ENCODE measurements around the gene ADAMTS16.

ADAMTS16 gene

DNA sequence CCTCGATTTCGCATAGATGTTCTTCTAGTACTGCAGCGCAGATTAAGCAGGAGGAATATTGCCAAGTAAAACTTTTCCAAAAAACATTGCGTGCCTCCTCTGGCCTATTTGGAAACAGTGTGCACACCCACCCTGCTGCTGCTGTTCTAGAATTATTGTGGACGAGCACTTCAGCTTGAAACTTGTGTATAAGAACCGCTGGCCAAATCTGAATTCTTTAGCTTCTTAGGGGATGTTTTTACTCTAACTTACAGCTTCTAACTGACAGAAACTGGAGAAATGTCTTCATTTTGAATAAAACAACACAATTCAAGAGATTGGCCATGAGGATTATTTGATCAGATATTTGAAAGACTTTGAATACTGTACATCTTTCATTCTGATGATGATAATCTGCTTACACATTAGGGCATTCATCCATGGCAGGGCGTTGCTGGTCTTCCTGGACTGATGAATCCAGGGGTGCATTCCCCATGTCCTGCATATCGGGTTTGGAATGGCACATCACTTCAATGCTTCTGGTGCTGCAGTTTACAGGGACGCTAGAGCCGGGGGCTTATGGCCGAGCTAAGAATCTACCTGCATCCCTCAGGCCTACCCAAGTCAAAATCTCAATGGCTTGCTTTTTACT is 6.5 kb downstream of the ADAMTS16 start:
- no peaks in the 10 kb centered on the region for H3K36me3 ChIP-seq
- no peak for DNase-seq
- H3K4me3 ChIP-seq (ENCODE audit: low read depth, low read length) = no peak overlapping the region
- H3K27ac ChIP-seq = no peak overlapping the region
- H3K27me3 ChIP-seq (ENCODE audit: insufficient read depth, low read depth, severe bottlenecking) = peaks cover 72% of the 10 kb centered on the region
- peaks cover 4% of the 10 kb centered on the region for H3K9me3 ChIP-seq (ENCODE audit: severe bottlenecking)
- TF ChIP-seq, protein P1, sequence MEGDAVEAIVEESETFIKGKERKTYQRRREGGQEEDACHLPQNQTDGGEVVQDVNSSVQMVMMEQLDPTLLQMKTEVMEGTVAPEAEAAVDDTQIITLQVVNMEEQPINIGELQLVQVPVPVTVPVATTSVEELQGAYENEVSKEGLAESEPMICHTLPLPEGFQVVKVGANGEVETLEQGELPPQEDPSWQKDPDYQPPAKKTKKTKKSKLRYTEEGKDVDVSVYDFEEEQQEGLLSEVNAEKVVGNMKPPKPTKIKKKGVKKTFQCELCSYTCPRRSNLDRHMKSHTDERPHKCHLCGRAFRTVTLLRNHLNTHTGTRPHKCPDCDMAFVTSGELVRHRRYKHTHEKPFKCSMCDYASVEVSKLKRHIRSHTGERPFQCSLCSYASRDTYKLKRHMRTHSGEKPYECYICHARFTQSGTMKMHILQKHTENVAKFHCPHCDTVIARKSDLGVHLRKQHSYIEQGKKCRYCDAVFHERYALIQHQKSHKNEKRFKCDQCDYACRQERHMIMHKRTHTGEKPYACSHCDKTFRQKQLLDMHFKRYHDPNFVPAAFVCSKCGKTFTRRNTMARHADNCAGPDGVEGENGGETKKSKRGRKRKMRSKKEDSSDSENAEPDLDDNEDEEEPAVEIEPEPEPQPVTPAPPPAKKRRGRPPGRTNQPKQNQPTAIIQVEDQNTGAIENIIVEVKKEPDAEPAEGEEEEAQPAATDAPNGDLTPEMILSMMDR (IDR thresholded peaks at IDR 0.05; ENCODE audit: low read depth, low read length) = no peak

DNA sequence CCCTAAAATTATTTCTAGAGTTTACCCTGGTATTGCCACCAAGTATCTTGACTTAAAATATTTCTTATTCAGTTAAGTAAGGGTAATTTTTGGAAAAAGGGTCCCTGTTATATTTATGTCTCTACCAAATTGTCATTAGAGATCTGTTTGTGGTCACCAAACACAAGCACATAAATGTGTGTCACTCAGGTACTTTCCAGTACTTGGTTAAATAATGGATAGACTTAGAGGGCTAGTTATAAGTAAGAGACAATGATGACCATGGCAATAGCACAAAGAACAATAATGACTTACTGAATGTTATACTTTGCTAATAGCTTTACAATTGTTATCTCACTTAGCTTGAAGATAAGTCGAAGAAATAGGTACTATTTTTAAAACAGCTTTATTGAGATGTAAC is 9.0 kb downstream of the ADAMTS16 start:
- Histone ChIP-seq H3K27me3 (ENCODE audit: insufficient read depth, low read depth, severe bottlenecking) (peaks cover 75% of the 10 kb centered on the region), H3K4me3 (ENCODE audit: low read depth, low read length) (no peak overlapping the region), H3K36me3 (no peaks in the 10 kb centered on the region), H3K9me3 (ENCODE audit: severe bottlenecking) (peaks cover 4% of the 10 kb centered on the region), H3K27ac (no peak overlapping the region)
- no peak for DNase-seq
- TF ChIP-seq, protein P1 (IDR thresholded peaks at IDR 0.05; ENCODE audit: low read depth, low read length) = no peak

- no peak overlapping the region for H3K4me3 ChIP-seq (ENCODE audit: low read depth, low read length)
- peaks cover 75% of the 10 kb centered on the region for H3K27me3 ChIP-seq (ENCODE audit: insufficient read depth, low read depth, severe bottlenecking)
- TF ChIP-seq, protein P1 (IDR thresholded peaks at IDR 0.05; ENCODE audit: low read depth, low read length) = no peak
- H3K27ac ChIP-seq = no peak overlapping the region
- no peak for DNase-seq
- H3K9me3 ChIP-seq (ENCODE audit: severe bottlenecking) = peaks cover 4% of the 10 kb centered on the region
- no peaks in the 10 kb centered on the region for H3K36me3 ChIP-seq
These were observed 10.5 kb downstream of the ADAMTS16 start for GRCh38 chr5:5150667-5151066.

GRCh38 chr5:5154733-5155132 is 14.6 kb downstream of the ADAMTS16 start:
- H3K27me3 ChIP-seq (ENCODE audit: insufficient read depth, low read depth, severe bottlenecking) = peaks cover 73% of the 10 kb centered on the region
- no peak overlapping the region for H3K27ac ChIP-seq
- TF ChIP-seq, protein P1 (IDR thresholded peaks at IDR 0.05; ENCODE audit: low read depth, low read length) = no peak
- peaks cover 4% of the 10 kb centered on the region for H3K9me3 ChIP-seq (ENCODE audit: severe bottlenecking)
- no peaks in the 10 kb centered on the region for H3K36me3 ChIP-seq
- no peak overlapping the region for H3K4me3 ChIP-seq (ENCODE audit: low read depth, low read length)
- no peak for DNase-seq

DNA sequence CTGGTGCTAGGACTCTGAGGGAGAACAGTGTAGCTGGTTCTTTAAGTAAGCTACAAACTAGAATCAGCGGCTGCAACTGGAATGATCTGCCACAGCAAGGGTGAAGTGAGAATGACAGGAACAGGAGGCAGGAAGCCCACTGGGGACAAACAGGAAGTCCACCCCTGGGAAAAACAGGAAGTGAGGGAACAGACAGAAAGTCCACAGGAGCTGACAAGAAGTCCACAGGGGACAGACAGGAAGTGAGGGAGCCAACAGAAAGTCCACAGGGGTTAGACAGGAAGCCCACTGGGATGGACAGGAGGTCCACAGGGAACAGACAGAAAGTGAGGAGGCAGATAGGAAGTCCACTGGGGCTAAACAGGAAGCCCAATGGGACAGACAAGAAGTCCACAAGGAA is 15.5 kb downstream of the ADAMTS16 start:
- TF ChIP-seq, protein P1 (IDR thresholded peaks at IDR 0.05; ENCODE audit: low read depth, low read length) = no peak
- H3K27ac ChIP-seq = no peak overlapping the region
- no peaks in the 10 kb centered on the region for H3K36me3 ChIP-seq
- peaks cover 3% of the 10 kb centered on the region for H3K9me3 ChIP-seq (ENCODE audit: severe bottlenecking)
- H3K4me3 ChIP-seq (ENCODE audit: low read depth, low read length) = no peak overlapping the region
- peaks cover 71% of the 10 kb centered on the region for H3K27me3 ChIP-seq (ENCODE audit: insufficient read depth, low read depth, severe bottlenecking)
- DNase-seq = no peak
